ENCODE measurements around the gene RHO.
"Not testable (repeated sequence)": the region's sequence is repeated elsewhere in the genome, so short reads cannot be mapped to it uniquely, and the experiment has no call there.

DNA sequence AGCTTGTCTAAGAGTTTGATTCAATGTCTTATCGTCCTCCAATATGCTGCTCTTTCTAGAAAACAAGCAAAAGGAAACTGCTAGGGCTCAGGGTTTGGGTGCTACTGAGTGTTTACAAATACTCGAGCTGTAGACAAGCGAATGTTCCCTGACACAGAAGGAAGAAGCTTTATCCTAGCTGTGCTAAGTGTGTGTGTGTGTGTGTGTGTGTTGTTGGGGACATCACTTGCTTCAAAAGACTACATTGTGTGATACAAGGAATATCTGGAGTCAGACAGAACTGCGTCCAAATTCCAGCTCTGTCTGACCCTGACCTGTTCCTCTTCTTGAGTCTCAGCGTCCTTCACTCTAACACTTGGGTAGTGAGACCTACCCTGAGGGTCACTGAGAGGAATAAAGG is 33.9 kb upstream of the RHO start:
- TF ChIP-seq, protein P1, sequence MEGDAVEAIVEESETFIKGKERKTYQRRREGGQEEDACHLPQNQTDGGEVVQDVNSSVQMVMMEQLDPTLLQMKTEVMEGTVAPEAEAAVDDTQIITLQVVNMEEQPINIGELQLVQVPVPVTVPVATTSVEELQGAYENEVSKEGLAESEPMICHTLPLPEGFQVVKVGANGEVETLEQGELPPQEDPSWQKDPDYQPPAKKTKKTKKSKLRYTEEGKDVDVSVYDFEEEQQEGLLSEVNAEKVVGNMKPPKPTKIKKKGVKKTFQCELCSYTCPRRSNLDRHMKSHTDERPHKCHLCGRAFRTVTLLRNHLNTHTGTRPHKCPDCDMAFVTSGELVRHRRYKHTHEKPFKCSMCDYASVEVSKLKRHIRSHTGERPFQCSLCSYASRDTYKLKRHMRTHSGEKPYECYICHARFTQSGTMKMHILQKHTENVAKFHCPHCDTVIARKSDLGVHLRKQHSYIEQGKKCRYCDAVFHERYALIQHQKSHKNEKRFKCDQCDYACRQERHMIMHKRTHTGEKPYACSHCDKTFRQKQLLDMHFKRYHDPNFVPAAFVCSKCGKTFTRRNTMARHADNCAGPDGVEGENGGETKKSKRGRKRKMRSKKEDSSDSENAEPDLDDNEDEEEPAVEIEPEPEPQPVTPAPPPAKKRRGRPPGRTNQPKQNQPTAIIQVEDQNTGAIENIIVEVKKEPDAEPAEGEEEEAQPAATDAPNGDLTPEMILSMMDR (IDR thresholded peaks at IDR 0.05 in 2 of 3, conservative IDR thresholded peaks at IDR 0.05 in 1 of 3; ENCODE audit: control insufficient read depth in 2 of 3, extremely low read depth in 1 of 3, insufficient read depth in 1 of 3, low read depth in 3 of 3, low read length in 3 of 3) = not testable (repeated sequence)
- not testable (repeated sequence) for TF ChIP-seq HDGF (IDR thresholded peaks at IDR 0.05); GABPA (IDR thresholded peaks at IDR 0.05; ENCODE audit: low read depth); MYB (IDR thresholded peaks at IDR 0.05; ENCODE audit: borderline replicate concordance, low read depth, low read length)

Measured in GM12878 (cell line).